Activated CD4-positive, alpha-beta T cell treated with anti-CD3 and anti-CD28 coated beads, Interleukin-2, Interleukin-6, amounts not matched to agents 100 ng/mL and 50 ng/mL, durations not matched to agents 16 hours and 8 hours (primary cell): ENCODE data around the gene MYOD1.

ENCODE experiments used
- DNase-seq: peaks from one replicate; pipeline ENCODE4 v3.0.0-alpha.2; 2020

The MYOD1 gene

DNA sequence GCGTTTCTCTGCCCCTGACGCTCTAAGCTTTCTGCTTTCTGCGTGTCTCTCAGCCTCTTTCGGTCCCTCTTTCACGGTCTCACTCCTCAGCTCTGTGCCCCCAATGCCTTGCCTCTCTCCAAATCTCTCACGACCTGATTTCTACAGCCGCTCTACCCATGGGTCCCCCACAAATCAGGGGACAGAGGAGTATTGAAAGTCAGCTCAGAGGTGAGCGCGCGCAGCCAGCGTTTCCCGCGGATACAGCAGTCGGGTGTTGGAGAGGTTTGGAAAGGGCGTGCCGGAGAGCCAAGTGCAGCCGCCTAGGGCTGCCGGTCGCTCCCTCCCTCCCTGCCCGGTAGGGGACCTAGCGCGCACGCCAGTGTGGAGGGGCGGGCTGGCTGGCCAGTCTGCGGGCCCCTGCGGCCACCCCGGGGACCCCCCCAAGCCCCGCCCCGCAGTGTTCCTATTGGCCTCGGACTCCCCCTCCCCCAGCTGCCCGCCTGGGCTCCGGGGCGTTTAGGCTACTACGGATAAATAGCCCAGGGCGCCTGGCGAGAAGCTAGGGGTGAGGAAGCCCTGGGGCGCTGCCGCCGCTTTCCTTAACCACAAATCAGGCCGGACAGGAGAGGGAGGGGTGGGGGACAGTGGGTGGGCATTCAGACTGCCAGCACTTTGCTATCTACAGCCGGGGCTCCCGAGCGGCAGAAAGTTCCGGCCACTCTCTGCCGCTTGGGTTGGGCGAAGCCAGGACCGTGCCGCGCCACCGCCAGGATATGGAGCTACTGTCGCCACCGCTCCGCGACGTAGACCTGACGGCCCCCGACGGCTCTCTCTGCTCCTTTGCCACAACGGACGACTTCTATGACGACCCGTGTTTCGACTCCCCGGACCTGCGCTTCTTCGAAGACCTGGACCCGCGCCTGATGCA is at the start of gene MYOD1:
Gene MYOD1 (plus strand): TSS at position 544 of the 910 bp plus-strand sequence. CDS start 212 bp downstream, at position 756.
- DNase-seq, result no peak

DNA sequence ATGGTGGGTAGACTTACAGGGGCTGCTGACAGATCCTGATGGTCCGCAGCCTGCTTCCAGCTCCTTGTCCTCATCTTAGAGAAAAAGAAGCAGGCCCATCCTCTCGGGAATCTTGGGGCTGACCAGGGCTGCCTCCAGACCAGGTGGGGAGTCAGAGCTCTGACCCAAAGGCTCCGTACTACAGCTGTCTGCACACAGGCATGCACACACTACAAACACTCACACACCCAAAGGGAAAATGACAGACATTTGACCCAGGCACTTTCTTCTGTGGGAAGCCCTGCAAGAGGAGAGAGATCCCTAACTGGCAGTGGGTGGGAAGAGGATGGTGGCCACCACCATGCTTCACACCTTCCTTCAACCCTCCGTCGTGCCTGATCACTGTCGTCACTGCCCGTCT is 46.9 kb upstream of the MYOD1 start:
- DNase-seq, result no peak

DNA sequence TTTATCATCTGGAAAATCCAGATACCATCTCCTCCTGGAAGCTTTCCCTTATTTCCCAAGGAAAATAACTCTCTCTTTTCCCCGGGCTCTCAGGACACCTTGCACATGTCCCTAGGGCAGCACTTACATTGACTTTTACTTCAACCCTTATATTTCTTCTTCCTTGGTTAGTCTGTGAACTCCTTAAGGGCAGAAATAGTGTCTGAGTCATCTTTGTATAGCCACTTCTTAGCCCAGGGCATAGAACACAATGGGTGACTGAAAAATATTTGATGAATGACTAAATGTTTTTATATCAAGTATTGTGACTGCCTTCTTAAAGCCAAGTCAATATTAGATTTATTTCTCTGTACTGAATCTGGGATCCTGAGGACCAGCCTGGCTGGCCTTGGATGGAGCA is 45.4 kb upstream of the MYOD1 start:
- DNase-seq, result no peak

DNA sequence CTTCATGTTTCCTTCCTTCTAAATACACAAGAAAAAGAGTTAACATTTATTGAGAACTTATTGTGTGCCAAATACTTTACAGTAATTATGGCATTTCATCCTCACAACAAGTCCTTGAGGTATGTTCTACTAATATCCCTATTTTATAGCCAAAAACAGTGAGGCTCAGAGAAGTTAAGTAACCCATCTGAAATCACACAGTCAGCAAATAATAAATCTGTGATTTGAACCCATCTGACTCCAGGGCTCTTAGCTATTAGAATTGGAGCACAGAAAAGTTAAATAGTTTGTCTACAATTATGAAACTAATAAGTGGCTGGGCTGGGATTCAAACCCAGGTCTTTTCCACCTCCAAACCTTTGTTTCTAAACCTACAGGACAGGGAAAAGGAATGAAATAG is 36.5 kb upstream of the MYOD1 start:
- DNase-seq, result no peak

DNA sequence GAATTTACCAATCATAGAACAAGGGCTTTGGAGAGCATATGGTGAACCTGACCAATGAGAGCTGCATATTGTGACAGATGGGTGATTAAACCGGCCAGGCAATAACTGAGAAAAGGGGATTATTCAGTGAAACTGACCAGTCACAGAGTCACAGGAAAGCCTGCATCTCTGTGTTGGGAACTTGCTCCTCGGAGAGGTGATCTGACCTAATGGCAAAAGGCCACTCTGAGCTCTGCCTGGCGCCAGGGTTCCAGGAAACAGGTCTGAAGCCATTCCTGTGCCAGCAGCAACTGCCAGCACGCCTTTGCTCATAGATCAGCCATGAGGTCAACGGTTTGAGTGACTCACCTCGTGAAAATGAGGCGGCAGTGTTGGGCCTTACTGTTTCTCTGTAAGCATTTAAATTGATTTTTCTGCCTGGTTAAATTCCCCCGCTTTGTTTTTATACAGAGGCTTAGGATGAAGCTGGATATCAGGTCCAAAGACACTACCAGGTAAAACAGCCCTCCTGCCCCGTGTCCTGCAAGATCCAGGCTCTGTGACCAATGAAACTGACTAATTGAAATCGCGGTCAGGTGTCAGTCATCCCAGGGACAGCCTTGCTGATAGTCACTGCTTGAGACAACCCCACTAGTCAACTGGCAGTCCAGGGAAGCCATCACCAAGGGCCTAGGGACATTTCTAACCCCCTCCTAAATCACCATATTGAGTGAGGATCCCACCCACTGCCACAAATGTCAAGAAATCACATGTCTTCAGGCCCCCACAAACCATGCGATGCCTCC is 35.8 kb upstream of the MYOD1 start:
- no peak for DNase-seq

DNA sequence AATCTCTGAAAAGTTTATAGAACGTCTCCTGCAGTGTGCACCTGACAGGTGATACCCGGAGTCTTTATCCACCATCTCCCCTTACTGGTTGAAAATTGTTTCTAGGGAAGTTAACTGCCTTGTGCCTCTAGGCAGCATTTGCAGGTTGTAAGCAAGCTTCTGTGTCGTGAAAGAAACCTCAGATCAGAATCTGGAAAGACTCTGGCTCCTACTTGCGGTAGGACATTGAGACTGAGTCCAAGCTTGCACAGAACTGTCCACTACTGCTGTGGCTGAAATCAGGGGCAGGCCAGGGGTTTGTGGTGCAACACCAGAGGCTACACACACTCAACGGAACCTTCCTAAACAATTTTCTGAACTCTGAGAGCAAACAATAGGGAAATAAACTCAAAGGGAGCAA is 34.8 kb upstream of the MYOD1 start:
- DNase-seq, result no peak

DNA sequence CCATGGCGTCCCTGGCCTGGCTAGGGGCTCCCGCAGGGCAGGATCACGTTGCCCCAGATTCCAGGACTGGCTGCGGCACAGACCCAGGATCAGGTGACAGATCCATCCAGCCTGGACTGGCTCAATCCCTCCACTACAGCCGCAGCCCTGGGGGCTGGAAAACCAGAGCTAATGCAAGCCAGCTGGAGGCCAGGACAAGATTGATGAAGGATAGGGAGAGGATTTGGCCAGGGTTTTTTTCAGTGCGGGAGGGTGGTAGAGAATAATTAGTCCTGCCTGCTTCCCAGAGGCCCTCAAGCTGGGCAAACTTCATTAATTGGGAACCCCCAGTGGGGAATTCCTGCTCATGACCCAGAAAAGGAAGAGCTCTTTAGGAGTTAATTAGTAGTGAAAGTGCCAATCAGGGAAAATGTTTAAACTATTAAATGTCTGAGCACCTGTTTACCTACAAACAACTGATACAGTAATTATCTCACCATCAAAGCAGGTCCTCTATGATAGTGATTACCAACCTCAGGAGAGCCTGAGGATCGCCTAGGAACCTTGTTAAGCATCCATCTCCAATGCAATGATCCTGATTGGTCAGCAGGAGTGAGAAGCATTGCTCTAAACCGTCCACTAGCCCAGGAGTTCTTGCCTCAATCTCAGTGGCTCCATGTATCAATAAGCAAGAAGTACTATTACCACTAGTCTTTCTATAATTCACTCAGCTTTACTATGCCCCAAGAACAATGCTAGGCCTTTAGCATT is 33.0 kb upstream of the MYOD1 start:
- no peak for DNase-seq

DNA sequence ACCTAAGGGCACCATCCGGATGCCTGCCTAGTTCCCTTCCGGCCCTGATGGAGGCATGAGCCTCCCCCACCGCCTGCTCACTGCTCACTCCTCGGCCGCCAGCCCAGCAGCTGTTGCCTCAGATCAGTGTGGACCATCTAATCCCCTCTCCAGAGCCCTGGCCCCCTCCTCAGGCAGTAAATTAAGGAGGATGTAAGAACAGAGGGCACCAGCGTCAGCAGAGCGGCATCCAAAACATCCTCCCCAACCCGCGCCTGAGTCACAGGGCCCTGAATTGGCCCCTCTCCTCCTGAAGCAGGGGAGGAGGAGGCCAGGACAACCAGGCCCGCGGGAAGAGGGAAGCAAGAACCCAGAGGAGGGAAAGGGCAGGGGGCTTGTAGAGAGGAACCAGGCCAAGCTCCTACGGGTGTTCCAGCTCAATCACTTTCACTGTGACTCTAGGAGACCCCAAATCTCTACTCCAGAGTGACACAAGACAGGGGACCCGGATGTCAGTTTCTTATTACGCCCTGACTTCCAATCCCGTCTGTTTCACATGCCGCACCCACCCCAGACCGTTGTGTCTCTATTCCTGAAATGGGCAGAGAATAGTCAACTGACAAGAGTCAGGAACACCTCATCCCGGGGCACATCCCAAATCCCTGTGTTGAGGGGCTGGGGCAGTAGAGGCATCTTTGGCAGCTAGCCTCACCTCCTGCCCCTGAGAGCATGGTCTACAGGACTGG is 31.3 kb upstream of the MYOD1 start:
- no peak for DNase-seq

DNA sequence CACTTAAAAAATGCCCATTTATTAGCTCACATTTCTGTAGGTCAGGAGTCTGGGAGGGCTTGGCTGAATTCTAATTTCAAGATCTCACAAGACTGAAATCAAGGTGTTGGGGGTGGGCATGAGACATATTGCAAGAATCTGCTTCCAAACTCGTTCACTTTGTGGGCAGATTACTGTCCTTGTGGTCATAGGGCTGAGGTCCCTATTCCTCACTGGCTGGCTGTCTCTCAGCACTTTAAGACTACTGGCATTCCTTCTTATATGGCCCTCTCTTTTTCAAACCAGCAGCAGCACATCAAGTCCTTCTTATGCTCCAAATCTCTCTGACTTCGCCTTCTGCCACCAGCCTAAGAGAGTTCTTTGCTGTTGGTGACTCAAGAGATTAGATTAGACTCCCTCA is 27.8 kb upstream of the MYOD1 start:
- no peak for DNase-seq

DNA sequence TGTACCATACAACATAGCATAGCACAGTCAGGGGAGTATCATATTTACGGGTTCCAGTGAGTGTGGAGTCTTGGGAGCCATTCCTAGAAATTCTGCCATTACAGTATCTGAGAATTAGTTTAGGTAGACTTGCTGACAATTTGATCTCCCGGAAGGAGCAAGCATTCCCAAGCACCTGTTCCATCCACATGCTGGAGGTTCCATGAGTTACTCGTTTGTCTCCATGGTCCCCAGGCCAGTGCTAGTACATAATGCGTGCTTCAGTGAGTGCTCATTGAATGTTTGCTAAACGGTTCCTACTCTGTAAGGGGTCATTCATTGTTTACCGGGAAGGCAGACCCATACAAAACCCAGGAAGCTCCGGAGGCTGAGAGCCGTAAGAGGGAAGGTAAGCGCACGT is 27.4 kb upstream of the MYOD1 start:
- no peak for DNase-seq

DNA sequence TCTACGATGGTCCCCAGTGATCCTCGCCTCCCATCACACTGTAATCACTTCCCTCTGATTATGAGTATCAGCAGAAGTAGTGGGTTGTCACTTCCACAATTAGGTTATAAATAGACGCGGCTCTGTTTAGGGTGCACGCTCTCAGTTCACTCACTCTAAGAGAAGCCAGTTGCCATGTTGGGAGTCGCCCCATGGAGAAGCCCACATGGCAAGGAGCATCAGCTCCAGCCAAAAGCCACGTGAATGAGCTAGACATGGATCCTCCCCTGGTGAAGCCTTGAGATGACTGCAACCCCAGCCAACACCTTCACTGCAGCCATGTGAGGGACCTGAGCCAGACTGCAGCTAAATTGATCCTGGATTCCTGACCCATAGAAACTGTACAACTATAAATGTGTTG is 26.4 kb upstream of the MYOD1 start:
- DNase-seq, result no peak

DNA sequence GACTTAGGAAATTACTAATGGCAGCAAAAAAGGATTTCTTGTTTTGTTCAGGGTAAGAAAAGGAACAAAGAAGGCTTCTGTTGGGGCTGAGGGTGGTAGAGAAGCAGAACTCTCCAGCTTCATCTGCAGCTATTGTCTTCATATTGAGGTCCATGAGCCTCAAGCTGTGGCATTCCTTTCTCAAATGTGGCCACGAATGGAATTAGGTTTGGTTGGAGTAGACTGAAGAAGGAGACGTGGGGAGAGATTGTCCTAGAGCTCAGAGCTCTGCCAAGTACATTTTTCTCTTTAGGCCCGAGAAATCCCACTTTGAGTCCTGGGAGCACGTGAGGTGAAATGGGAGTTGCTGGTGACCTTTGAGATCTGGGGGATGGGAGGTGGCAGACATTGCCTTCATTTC is 25.8 kb upstream of the MYOD1 start:
- DNase-seq, result no peak

DNA sequence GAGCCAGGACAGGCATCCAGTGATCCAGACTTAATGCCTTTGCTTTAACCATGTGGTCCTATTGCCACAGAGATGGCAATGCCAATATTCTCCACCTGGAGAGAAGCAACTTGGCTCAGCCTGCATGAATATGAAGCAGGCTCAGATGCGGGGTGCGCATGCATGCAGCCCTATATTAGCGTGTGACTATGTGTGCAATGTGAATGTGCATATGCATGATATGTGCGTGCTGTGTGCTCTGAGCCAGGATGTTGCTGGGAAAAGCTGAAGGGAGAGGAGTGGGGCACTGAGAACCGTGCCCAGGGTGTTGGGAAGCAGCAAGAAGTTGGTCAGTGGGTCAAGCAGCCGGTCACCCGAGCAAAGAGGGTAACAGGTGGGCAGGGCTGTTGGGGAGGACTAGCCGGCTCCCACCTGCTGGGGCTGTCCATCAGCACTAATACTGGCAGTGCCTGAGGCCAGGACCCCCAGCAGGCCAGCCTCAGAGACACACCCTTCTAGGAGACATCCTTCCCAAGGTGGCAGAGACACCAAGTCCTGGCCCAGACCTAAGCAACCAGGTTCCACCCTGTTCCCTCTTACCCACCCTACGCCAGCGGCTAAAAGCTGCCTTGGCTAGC is 24.8 kb upstream of the MYOD1 start:
- no peak for DNase-seq

DNA sequence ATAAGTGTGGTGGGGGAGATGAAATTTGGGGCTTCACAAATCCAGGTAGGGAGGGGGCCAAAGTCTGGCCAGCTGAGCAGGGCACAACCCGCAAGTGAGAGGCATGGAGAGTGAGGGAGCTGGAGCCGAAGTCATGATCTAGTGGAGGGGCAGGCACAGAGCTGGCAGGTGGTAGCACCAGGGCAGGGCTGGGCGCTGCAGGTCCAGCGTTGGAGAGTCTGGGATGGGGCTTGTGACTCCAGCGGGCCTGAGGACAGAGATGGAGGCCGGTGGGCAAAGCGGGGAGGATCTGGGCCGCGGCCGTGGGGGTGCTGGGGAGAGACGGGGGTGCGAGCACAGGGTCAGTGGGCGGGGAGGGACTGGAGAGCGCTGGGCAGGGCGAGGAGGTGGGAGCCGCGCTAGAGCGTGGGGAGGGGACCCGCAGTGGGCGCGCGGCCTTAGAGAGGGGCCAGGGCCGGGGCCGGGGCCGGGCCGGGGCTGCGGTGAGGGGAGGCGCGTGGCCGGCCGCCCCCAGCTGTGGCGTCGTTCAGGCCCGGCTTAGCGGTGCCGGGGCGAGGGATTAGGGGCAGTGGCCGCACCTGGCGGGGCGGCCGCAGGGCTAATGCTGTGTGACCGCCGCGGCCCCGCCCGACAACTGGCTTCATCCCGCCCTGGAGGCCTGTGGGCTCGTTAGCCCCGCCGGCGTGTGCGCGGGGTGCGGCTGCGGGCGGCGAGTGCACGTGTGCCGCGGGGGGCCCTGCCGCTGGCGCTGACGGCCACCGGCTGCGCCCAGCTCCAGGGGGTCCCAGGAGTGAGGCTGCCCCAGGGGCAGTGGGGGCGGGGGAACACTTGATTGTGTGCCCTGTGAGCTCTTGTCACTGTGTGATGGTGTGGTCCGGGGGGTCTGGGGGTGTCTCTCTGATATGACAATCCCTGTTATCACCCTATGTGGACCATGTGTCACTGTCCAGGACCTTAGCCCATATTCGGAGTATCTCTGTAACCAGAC is 23.6 kb upstream of the MYOD1 start:
- no peak for DNase-seq

DNA sequence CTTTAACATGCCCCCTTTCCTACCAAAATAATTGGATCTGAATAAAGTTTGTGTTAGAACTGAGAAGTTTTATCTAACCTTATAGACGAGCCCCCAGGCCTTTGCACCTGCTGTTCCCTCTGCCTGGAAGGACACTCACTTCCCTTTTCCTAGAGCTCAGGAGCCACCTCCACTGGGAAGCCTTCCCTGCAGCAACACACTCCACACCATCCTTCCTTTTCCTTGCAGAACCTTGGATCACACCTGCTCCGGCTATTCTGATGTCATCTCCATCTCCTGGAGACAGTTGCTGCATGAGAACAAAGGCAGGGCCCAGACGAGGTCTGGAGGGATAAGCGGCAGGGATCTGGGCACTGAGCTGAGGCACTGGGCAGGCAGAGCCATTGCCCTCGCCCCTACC is 22.6 kb upstream of the MYOD1 start:
- DNase-seq, result no peak

DNA sequence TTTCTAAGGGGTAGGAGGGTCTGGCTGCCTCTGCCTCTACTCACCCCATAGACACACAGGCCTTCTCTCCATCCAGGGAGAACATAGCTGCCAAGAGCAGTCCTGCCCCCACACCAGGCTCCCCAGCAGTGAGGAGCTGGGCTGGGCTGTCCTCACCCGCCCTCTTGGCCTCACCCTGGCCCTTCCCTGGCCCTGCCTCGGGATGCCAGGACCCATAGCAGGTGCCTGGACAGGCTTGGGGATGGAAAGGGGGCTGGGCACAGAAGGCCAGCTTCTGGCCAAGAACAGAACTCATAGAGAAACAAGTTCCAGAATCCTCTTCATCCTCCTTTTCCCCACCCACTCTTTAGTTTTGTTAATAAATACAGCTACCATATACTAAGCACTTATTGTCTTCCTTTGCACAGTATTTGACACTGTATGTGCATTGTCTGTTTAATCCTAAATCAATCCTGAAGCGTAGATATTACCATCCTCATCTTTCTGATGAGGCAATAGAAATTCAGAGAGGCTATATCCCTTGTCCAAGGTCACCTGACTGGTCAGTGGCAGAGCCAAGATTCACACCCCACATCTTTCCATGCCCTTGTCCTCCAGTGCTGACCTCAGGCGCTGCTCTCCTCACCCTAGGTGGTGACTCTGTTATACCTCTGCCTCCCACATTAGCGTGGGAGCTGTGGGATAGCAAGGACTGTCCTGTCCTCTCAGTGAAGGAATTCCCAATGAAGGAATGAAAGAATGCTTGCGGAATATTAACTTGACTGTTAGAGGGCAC is 22.0 kb upstream of the MYOD1 start:
- no peak for DNase-seq

DNA sequence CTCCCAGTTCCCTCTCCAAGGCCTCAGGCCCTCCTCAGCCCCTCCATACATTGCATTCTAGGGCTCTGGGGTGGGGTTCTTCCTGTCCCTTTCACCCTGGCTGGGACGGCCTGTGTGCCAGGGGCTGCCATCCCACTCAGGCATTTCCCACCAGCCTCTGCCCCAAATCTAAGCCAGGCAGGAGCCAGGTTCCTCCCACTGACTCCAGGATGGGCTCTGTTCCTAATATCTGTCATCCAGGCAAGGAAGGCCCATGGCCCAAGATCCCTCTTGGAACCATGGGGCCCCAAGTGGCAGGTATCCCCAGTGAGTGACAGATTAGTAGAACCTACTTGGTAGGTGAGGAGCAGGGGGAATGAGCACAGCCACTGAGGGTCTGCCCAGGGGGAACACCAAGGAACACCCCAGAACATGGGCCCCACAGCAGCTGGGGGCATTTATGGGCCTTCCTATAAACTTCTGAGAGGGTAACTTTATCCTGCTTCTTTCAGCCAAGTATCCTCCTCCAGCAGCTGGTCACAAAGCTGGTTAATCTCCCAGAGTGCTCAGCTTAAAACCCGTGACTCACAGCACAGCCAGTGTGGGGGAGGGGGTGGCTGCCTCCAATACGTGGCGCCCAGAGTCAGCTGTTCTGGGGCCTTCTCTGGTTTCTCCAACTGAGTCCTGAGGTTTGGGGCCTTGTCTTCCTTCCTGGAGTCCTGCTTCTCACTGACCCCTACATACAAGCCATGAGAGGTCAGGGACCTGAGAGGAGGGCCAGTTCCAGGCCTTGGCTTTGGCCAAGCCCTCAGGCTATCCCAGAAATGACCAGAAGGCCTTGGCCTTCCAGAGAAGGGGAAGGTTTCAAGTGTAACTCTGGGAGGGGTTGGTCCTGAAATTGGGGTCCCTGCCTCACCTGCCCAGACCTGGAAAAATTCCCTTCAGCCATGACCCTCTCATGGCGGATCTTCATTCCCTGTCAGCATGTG is 19.9 kb upstream of the MYOD1 start:
- DNase-seq, result no peak

DNA sequence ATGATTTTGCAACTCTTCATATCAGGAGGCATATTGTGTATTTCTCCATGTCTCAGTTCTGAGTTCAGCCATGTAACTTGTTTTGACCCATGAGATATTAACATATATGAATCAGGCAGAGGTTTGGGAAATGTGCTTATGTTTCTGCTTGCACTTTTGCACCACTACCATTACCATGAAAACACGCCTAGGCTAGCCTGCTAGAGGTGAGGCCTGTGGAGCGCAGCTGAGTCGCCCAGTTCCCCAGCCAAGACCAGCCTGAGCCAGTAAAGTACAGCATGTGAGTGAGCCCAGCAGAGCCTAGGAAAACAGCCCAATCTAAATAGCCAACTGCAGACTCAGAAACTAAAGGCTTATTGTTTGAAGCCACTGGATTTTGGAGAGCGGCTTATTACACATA is 18.4 kb upstream of the MYOD1 start:
- no peak for DNase-seq

DNA sequence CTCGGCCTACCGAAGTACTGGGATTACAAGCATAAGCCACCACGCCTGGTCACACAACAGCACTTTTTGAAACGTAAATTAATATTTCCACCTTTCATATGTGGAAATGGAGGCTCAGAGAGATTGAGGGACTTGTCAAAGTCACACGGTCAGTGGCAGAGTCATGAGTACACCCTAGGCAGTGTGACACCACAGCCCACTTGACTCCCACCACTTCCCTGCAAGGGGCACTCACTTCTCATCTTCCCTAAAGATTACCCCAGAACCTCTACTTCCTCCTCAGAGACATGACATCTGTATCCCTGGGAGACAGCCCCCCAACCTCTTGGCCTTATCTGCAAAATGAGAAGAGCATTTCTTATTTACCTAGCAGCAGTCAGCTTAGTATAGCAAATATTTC is 16.5 kb upstream of the MYOD1 start:
- DNase-seq, result no peak
